ENCODE results near the gene RAD23B. TPM values are rescaled to one million over a fixed set of nuclear protein-coding genes. Genes with fewer than 3 reads are reported as not detected.

Gene RAD23B
- total RNA-seq, 2 donors from 2014 or later, result 33.3 to 57.4 TPM

DNA sequence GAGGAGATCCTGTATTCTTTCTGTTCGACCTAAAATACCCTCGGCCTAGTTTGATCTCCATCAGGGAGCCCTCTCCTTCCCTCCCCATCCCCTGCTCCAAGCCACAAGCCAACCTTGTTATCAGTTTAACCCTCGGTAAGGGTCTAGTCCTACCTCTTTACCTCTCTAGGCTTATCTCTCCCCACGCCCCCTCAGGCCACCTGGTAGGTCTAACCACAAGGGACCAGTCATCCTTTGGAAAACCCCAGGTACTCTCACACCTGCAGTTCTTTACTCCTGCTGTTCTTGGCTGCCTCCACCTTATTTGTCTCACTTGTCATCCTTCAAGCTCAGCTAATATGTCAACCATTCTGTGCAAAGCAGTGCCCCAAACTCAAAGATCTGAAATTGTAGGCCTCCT is 78.7 kb downstream of the RAD23B start:
- DNase-seq (ENCODE audit: low spot score) (no peak), ATAC-seq (ENCODE audit: insufficient number of reproducible peaks, low FRiP score, low read depth) (no peak)
- no peaks in the 10 kb centered on the region for H3K4me1 ChIP-seq (ENCODE audit: control insufficient read depth in 1 of 2, low read depth in 2 of 2)
- no peak overlapping the region for H3K4me3 ChIP-seq
- no peaks in the 10 kb centered on the region for H3K27me3 ChIP-seq (replicated peaks; ENCODE audit: insufficient read depth)
- no peaks in the 10 kb centered on the region for H3K9me3 ChIP-seq
- TF ChIP-seq, protein P1, sequence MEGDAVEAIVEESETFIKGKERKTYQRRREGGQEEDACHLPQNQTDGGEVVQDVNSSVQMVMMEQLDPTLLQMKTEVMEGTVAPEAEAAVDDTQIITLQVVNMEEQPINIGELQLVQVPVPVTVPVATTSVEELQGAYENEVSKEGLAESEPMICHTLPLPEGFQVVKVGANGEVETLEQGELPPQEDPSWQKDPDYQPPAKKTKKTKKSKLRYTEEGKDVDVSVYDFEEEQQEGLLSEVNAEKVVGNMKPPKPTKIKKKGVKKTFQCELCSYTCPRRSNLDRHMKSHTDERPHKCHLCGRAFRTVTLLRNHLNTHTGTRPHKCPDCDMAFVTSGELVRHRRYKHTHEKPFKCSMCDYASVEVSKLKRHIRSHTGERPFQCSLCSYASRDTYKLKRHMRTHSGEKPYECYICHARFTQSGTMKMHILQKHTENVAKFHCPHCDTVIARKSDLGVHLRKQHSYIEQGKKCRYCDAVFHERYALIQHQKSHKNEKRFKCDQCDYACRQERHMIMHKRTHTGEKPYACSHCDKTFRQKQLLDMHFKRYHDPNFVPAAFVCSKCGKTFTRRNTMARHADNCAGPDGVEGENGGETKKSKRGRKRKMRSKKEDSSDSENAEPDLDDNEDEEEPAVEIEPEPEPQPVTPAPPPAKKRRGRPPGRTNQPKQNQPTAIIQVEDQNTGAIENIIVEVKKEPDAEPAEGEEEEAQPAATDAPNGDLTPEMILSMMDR (IDR thresholded peaks at IDR 0.05), result no peak
- no peak overlapping the region for H3K27ac ChIP-seq
- H3K36me3 ChIP-seq, result no peaks in the 10 kb centered on the region

- H3K9me3 ChIP-seq, result no peaks in the 10 kb centered on the region
- H3K27ac ChIP-seq, result no peak overlapping the region
- no peak overlapping the region for H3K4me3 ChIP-seq
- ATAC-seq (ENCODE audit: insufficient number of reproducible peaks, low FRiP score, low read depth) (no peak), DNase-seq (ENCODE audit: low spot score) (no peak)
- H3K36me3 ChIP-seq, result no peaks in the 10 kb centered on the region
- no peaks in the 10 kb centered on the region for H3K4me1 ChIP-seq (ENCODE audit: control insufficient read depth in 1 of 2, low read depth in 2 of 2)
- no peaks in the 10 kb centered on the region for H3K27me3 ChIP-seq (replicated peaks; ENCODE audit: insufficient read depth)
- TF ChIP-seq, protein P1 (IDR thresholded peaks at IDR 0.05), result no peak
Observed at GRCh38 chr9:107363516-107364152, 80.6 kb downstream of the RAD23B start.

DNA sequence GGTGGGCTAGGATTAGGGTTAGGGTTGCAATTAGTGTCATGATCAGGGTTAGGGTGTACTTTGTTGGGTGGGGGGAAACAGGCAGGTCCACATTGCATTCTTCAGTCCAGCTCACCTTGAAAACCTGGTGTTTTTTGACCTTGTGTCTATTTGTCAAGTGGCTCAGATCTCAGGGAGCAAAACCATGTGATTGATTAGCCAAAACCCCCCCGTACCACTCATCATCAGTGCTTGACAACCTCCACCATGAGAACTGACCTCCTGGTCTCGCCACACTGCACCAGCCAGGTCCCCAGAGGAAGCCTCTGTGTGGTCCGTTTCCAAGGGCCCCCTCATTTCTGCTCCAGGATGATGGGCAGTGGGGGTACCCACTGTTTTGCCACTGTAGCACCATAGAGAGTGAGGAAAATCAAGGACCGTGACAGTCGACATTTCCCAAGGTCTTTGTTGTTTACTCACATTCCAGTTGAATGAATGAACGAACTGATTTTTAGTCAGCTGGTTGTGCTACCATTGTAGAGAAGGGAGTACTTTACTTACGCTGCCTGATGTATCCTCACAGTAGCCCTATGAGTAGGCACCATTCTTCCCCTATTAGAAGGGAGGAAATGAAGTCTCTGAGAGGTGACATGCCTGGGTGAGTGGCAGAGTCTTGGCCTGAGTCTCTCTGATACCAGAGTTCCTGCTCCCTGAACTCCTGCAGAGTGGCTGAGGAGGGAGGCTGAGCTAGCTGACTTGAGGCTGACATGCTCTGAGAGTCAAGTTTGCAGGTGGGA is 84.8 kb downstream of the RAD23B start:
- TF ChIP-seq, protein P1 (IDR thresholded peaks at IDR 0.05), result no peak
- DNase-seq (ENCODE audit: low spot score) (no peak), ATAC-seq (ENCODE audit: insufficient number of reproducible peaks, low FRiP score, low read depth) (no peak)
- H3K4me1 ChIP-seq (ENCODE audit: control insufficient read depth in 1 of 2, low read depth in 2 of 2), result no peaks in the 10 kb centered on the region
- no peaks in the 10 kb centered on the region for H3K9me3 ChIP-seq
- H3K27ac ChIP-seq, result no peak overlapping the region
- no peaks in the 10 kb centered on the region for H3K36me3 ChIP-seq
- no peaks in the 10 kb centered on the region for H3K27me3 ChIP-seq (replicated peaks; ENCODE audit: insufficient read depth)
- no peak overlapping the region for H3K4me3 ChIP-seq

DNA sequence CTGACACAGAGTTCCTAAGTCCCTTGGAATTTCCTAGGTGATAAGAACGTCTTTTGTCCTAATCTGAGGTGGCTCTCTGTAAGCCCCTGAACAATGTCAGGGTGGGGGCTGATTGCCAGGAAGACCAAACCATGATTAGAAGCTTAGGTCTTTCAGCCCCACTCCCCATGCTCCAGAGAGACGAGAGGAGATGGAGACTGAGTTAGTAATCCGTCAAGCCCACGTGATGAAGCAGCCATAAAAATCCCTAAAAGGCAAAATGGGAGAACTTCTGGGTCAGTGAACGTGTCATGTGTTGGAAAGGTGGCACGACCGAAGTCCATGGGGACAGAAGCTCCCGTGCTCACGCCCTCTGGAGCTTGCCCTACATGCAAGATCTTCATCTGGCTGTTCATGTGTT is 85.6 kb downstream of the RAD23B start:
- H3K4me3 ChIP-seq, result no peak overlapping the region
- H3K27ac ChIP-seq, result no peak overlapping the region
- no peaks in the 10 kb centered on the region for H3K9me3 ChIP-seq
- no peaks in the 10 kb centered on the region for H3K27me3 ChIP-seq (replicated peaks; ENCODE audit: insufficient read depth)
- ATAC-seq (ENCODE audit: insufficient number of reproducible peaks, low FRiP score, low read depth) (no peak), DNase-seq (ENCODE audit: low spot score) (no peak)
- TF ChIP-seq, protein P1 (IDR thresholded peaks at IDR 0.05), result no peak
- no peaks in the 10 kb centered on the region for H3K4me1 ChIP-seq (ENCODE audit: control insufficient read depth in 1 of 2, low read depth in 2 of 2)
- H3K36me3 ChIP-seq, result no peaks in the 10 kb centered on the region

DNA sequence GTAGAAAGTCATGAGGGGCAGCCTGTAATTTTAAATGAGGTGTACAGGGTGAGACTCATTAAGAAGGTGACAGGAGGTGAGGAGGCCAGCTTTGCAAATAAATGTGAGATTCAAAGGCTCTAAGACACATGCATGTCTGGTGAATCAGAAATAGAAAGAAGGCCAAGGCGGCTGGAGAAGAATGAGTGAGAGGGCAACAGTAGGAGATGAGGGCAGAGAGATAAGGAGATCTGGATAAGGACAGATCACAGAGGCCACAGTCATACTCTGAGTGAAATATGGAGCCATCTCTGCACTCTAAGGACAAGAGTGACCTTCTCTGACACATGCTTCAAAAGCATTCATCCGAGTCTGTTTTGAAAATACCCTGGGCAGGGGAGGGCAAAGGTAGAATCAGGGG is 90.7 kb downstream of the RAD23B start:
- Histone ChIP-seq H3K27me3 (replicated peaks; ENCODE audit: insufficient read depth) (no peaks in the 10 kb centered on the region), H3K36me3 (no peaks in the 10 kb centered on the region), H3K4me3 (no peak overlapping the region), H3K4me1 (ENCODE audit: control insufficient read depth in 1 of 2, low read depth in 2 of 2) (no peaks in the 10 kb centered on the region), H3K9me3 (no peaks in the 10 kb centered on the region), H3K27ac (no peak overlapping the region)
- TF ChIP-seq, protein P1 (IDR thresholded peaks at IDR 0.05), result no peak
- no peak for DNase-seq (ENCODE audit: low spot score)
- no peak for ATAC-seq (ENCODE audit: insufficient number of reproducible peaks, low FRiP score, low read depth)

Data from thoracic aorta (tissue), 2 donors.